K562 (cell line): ENCODE data around the gene PTH1R. TPM values are rescaled to one million over a fixed set of nuclear protein-coding genes. Genes with fewer than 3 reads are reported as not detected.

Experiments used
- ATAC-seq: fragments of 200-7000 bp; cut with Tn5 transposase; 3 replicates; pipeline ENCODE4 v1.9.1; 2020; ENCODE audit warnings: moderate library complexity
- BruUV-seq: library from RNA; stranded (reverse); fragments of 400-500 nt; replicated peaks from 2 replicates; lab custom pipeline; 2021; lab: Mats Ljungman, UMichigan
- CTCF ChIA-PET: fragments of 300-600 bp; formaldehyde crosslinking; extraction: SDS; loops from one replicate; lab custom pipeline; 2021; ENCODE audit warnings: low intra/inter-chr PET ratio; lab: Yijun Ruan, JAX
- POLR2A ChIA-PET: fragments of 300-600, 350-650 bp; sonication (Branson Sonifier 250); formaldehyde crosslinking; extraction: SDS; loops from one replicate; lab custom pipeline; 2021; ENCODE audit warnings: antibody characterized with exemption, inconsistent platforms; lab: Yijun Ruan, JAX
- DNase-seq, 4 experiments: peaks; one replicate each; pipeline versions ENCODE4 v3.0.0 to v3.0.0-alpha.2; 2011 to 2018; ENCODE audit warnings: low spot score in 3 of 4, mixed read lengths in 3 of 4; ENCODE audit errors: extremely low read depth in 1 of 4
- FAIRE-seq: peaks from 2 replicates; lab custom pipeline; 2011; peaks lifted over from hg19 to GRCh38; lab: Jason Lieb, UNC
- H2AFZ ChIP-seq: 2 replicates; pipeline ENCODE4 v1.6.0; 2011; ENCODE audit warnings: low read depth, low read length, control low read depth, inconsistent platforms
- H3K27ac ChIP-seq: fragments of 200-600 bp; 3 replicates; pipeline ENCODE4 v1.8.0; 2011; ENCODE audit warnings: low read depth, mild to moderate bottlenecking, control low read depth, inconsistent platforms, low read length, moderate library complexity, mixed read lengths; ENCODE audit errors: extremely low read depth
- H3K27me3 ChIP-seq, 2 experiments: fragments of 300-600 bp in 1 of 2; 2 replicates in 1 of 2; 3 replicates in 1 of 2; pipeline versions ENCODE4 v1.6.0 to v1.8.0; 2011; ENCODE audit warnings: inconsistent platforms in 2 of 2, low read length in 2 of 2, mild to moderate bottlenecking in 1 of 2, mixed read lengths in 1 of 2, moderate library complexity in 1 of 2; ENCODE audit not compliant: control insufficient read depth in 2 of 2, insufficient read depth in 2 of 2
- H3K36me3 ChIP-seq: fragments of 300-600 bp; 3 replicates; pipeline ENCODE4 v1.8.0; 2011; ENCODE audit warnings: mild to moderate bottlenecking, low read length, inconsistent platforms; ENCODE audit not compliant: control insufficient read depth, insufficient read depth
- H3K4me1 ChIP-seq, 2 experiments: fragments of 200-600 bp in 1 of 2; replicated peaks in 1 of 2; 2 replicates in 1 of 2; 3 replicates in 1 of 2; pipeline versions ENCODE4 v1.5.1 to v1.8.0; 2011; ENCODE audit warnings: inconsistent platforms in 2 of 2, low read length in 2 of 2, mild to moderate bottlenecking in 1 of 2, mixed read lengths in 1 of 2, moderate library complexity in 1 of 2; ENCODE audit not compliant: control insufficient read depth in 2 of 2, insufficient read depth in 2 of 2
- H3K4me2 ChIP-seq: 2 replicates; pipeline ENCODE4 v1.6.1; 2011; ENCODE audit warnings: low read length, control low read depth, inconsistent platforms, mixed read lengths; ENCODE audit not compliant: insufficient read depth
- H3K4me3 ChIP-seq: fragments of 200-600 bp; sonication (generic), shearing (Covaris generic); 2 replicates; pipeline ENCODE4 v1.5.1; 2016; ENCODE audit warnings: control low read depth, inconsistent platforms
- H3K79me2 ChIP-seq: fragments of 200-600 bp; 3 replicates; pipeline ENCODE4 v1.8.0; 2011; ENCODE audit warnings: low read length, inconsistent platforms; ENCODE audit not compliant: control insufficient read depth, insufficient read depth
- H3K9ac ChIP-seq, 2 experiments: 2 replicates each; pipeline versions ENCODE4 v1.6.0 to v1.6.1; 2011; ENCODE audit warnings: low read depth in 2 of 2, low read length in 2 of 2, control low read depth in 1 of 2, inconsistent platforms in 1 of 2, mild to moderate bottlenecking in 1 of 2, mixed read lengths in 1 of 2; ENCODE audit not compliant: insufficient read depth in 1 of 2
- H3K9me1 ChIP-seq: one replicate; pipeline ENCODE4 v1.6.0; 2011; ENCODE audit warnings: inconsistent platforms, mild to moderate bottlenecking, low read length, moderate library complexity; ENCODE audit not compliant: control insufficient read depth, insufficient read depth
- H3K9me3 ChIP-seq: replicated peaks from 2 replicates; pipeline ENCODE4 v1.5.1; 2011; ENCODE audit warnings: low read depth, low read length, inconsistent platforms; ENCODE audit not compliant: control insufficient read depth, insufficient read depth
- H4K20me1 ChIP-seq: replicated peaks from 2 replicates; pipeline ENCODE4 v1.6.1; 2011; ENCODE audit warnings: low read length, inconsistent platforms, mixed read lengths; ENCODE audit not compliant: control insufficient read depth, insufficient read depth
- ARID4B ChIP-seq: sonication (generic); formaldehyde crosslinking; IDR thresholded peaks from 2 replicates; pipeline ENCODE4 v1.8.0; 2022; ENCODE audit warnings: mild to moderate bottlenecking, missing genetic modification reagents
- BACH1 ChIP-seq: fragments of 200-800 bp; sonication (Bioruptor generic); IDR thresholded peaks from 2 replicates; pipeline ENCODE4 v1.6.1; 2016; ENCODE audit warnings: missing genetic modification characterization, missing compliant biosample characterization
- POLR2A ChIP-seq: fragments of 450-650 bp; conservative IDR thresholded peaks from 2 replicates; pipeline ENCODE4 v1.6.1; 2016
- POLR2AphosphoS2 ChIP-seq: IDR thresholded peaks from 2 replicates; pipeline ENCODE4 v1.6.1; 2012; ENCODE audit warnings: low read length, improper control_type of control experiment
- SMAD4 ChIP-seq: fragments of 250-450 bp; sonication (Bioruptor Pico); conservative IDR thresholded peaks from 2 replicates; pipeline ENCODE4 v1.8.0; 2021; ENCODE audit warnings: inconsistent platforms, mild to moderate bottlenecking, moderate library complexity
- ZNF347 ChIP-seq: fragments of 450-650 bp; formaldehyde crosslinking; IDR thresholded peaks from 2 replicates; pipeline ENCODE4 v1.4.0; 2020; ENCODE audit warnings: low read depth, mild to moderate bottlenecking, moderate library complexity
- WGBS: fragments of 100-300 bp; shearing (Covaris generic); methylation state at CpG from one replicate; pipeline ENCODE4 v1.1.6; 2016; ENCODE audit warnings: low coverage, mixed read lengths; ENCODE audit not compliant: insufficient coverage; ENCODE audit errors: missing lambda C conversion rate; 5-methylcytosine and 5-hydroxymethylcytosine counted together
- in situ Hi-C: fragments of 300-500 bp; cut with MboI; formaldehyde crosslinking; loops from 4 replicates; pipeline ENCODE4 v1.15.0; 2018; ENCODE audit warnings: inconsistent platforms, mixed read lengths
- intact Hi-C: fragments of 100-400 bp; cut with micrococcal nuclease; formaldehyde crosslinking; loops from 2 replicates; pipeline ENCODE4 v1.14.2; 2022
- polyA plus RNA-seq, 8 experiments: library from polyadenylated mRNA; depleted of rRNA in 4 of 8; stranded (reverse) in 5 of 8; unstranded in 3 of 8; fragments of >200 nt; fragmentation: Nextera tagmentation in 2 of 8; fragmentation: Illumina TruSeq in 1 of 8; extraction: Ambion mirVana in 2 of 8; extraction: Trizol in 1 of 8; gene quantifications; 2 replicates each; pipeline versions ENCODE4 v1.2.1 to v1.2.3, GENCODE V29; 2011 to 2014; ENCODE audit warnings: inconsistent platforms in 1 of 8, missing spikeins in 1 of 8
- total RNA-seq, 7 experiments: library from RNA; depleted of rRNA in 6 of 7; stranded (reverse); fragments of >200 nt in 6 of 7; fragmentation: Illumina TruSeq in 2 of 7; extraction: Trizol in 2 of 7; gene quantifications; 2 replicates each; pipeline versions ENCODE4 v1.2.1 to v1.2.3, GENCODE V29; 2011 to 2021; ENCODE audit warnings: low replicate concordance in 1 of 7

Gene PTH1R
- total and polyA plus RNA-seq, 9 of the 15 experiments (the other 6 are each of a cell fraction or from before 2014, with no cell fraction given), result not detected

GRCh38 chr3:46918202-46918601, 40.7 kb downstream of the PTH1R start:
- H3K79me2 ChIP-seq, result no peaks in the 10 kb centered on the region
- H3K36me3 ChIP-seq, result peaks cover 69% of the 10 kb centered on the region
- ATAC-seq (no peak), DNase-seq (no peak), FAIRE-seq (no peak)
- no peaks in the 10 kb centered on the region for H3K27me3 ChIP-seq
- no peak for TF ChIP-seq ZNF347
- no peak for TF ChIP-seq SMAD4 (CRISPR knock-in tag)
- TF ChIP-seq POLR2AphosphoS2, result peak; percentile 89; the same call in 1 of the 2 replicates
- TF ChIP-seq BACH1 (tag), result no peak
- intact Hi-C loops (no loop called here), in situ Hi-C loops (no loop called here)
- no peaks in the 10 kb centered on the region for H3K9me1 ChIP-seq
- no TSS peak for BruUV-seq
- no peak overlapping the region for H3K4me2 ChIP-seq
- H3K27ac ChIP-seq, result no peak overlapping the region
- POLR2A ChIA-PET, result interaction anchor here (1.1 to 1.6 kb wide), 4 partner anchors 9 to 209 kb away, joined by 3 to 6 read pairs (median 4); no protein-coding TSS in a partner anchor
- H3K4me1 ChIP-seq, result no peaks in the 10 kb centered on the region; a peak in 1 of 5 replicates
- 100% methylated on average over 1 of the region's 1 CpG for WGBS
- H3K9me3 ChIP-seq, result no peaks in the 10 kb centered on the region
- no peak overlapping the region for H2AFZ ChIP-seq
- CTCF ChIA-PET, result no interaction called here
- H3K9ac ChIP-seq, result no peak overlapping the region
- H3K4me3 ChIP-seq, result no peak overlapping the region
- H4K20me1 ChIP-seq, result no peaks in the 10 kb centered on the region; the same call in 1 of the 2 replicates

DNA sequence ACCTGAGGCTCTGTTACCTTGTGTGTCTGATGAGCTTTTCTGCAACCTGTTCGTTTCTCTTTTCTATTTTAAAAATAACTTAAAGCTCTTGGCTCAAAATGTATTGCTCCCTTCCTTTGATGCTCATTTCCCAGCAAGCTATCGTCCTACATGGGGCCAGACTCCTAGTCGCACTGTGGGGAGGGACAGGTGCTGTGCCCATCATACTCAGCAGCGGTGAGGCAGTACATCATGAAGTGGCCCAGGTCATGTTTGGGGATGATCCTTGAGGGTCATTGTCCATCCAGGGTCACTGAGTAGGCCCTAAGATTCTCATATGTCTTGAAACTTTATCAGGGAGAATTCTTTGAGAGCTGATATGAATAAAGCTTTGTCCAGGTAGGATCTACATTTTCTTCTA, 41.1 kb downstream of the PTH1R start:
- Histone ChIP-seq H3K79me2 (no peaks in the 10 kb centered on the region), H3K36me3 (peaks cover 74% of the 10 kb centered on the region), H3K4me2 (no peak overlapping the region), H3K4me3 (no peak overlapping the region), H3K27me3 (no peaks in the 10 kb centered on the region), H3K9me3 (no peaks in the 10 kb centered on the region), H3K9me1 (no peaks in the 10 kb centered on the region), H2AFZ (no peak overlapping the region), H3K27ac (no peak overlapping the region), H3K4me1 (no peaks in the 10 kb centered on the region; a peak in 1 of 5 replicates), H4K20me1 (no peaks in the 10 kb centered on the region; the same call in 1 of the 2 replicates), H3K9ac (no peak overlapping the region)
- BruUV-seq, result no TSS peak
- WGBS, result 97% methylated on average over 4 of the region's 4 CpGs
- in situ Hi-C loops, result no loop called here
- POLR2A ChIA-PET, result interaction anchor here (1.1 to 1.6 kb wide), 5 partner anchors 9 to 210 kb away, joined by 3 to 12 read pairs (median 4); no protein-coding TSS in a partner anchor
- CTCF ChIA-PET, result no interaction called here
- intact Hi-C loops, result no loop called here
- no peak for DNase-seq
- no peak for ATAC-seq
- no peak for FAIRE-seq
- no peak for TF ChIP-seq ARID4B
- 0 out of 2 replicates have a peak, but pooled peaks have one; percentile 9 for TF ChIP-seq POLR2A
